Measurements from ENCODE around the gene TUG1. TPM values are rescaled to one million over a fixed set of nuclear protein-coding genes. Genes with fewer than 3 reads are reported as not detected.
A peak's percentile ranks its signal among the peaks of the same experiment; 100 is the strongest.

The TUG1 gene
- total RNA-seq, 1 donor from 2014 or later = 64.4 TPM

DNA sequence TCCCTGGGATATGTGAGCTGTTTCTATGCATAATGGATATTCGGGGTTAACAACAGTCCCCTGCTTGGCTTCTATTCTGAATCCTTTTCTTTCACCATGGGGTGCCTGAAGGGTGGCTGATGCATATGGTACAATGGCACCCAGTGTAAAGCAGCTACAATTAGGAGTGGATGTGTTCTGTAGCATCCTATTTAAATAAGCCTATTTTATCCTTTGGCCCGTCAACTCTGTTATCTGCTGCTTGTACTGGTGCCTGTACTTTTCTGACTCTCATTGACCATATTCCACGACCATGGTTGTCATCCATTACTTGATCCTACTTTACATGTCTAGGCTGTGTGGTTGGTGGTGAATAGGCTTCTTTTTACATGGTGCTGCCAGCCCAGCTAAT is 1.3 kb downstream of the TUG1 start:
- Histone ChIP-seq H3K27me3 (ENCODE audit: low read depth) (no peaks in the 10 kb centered on the region), H3K4me1 (peaks cover 35% of the 10 kb centered on the region), H3K9me3 (peaks cover 38% of the 10 kb centered on the region), H3K27ac (no peak overlapping the region), H3K36me3 (peaks cover 27% of the 10 kb centered on the region), H3K4me3 (peak overlapping the region; percentile 85)
- no peak for ATAC-seq
- intact Hi-C loops (cut with DNase I) = no loop called here
- no peak for DNase-seq
- TF ChIP-seq, protein P1, sequence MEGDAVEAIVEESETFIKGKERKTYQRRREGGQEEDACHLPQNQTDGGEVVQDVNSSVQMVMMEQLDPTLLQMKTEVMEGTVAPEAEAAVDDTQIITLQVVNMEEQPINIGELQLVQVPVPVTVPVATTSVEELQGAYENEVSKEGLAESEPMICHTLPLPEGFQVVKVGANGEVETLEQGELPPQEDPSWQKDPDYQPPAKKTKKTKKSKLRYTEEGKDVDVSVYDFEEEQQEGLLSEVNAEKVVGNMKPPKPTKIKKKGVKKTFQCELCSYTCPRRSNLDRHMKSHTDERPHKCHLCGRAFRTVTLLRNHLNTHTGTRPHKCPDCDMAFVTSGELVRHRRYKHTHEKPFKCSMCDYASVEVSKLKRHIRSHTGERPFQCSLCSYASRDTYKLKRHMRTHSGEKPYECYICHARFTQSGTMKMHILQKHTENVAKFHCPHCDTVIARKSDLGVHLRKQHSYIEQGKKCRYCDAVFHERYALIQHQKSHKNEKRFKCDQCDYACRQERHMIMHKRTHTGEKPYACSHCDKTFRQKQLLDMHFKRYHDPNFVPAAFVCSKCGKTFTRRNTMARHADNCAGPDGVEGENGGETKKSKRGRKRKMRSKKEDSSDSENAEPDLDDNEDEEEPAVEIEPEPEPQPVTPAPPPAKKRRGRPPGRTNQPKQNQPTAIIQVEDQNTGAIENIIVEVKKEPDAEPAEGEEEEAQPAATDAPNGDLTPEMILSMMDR (IDR thresholded peaks at IDR 0.05) = no peak

DNA sequence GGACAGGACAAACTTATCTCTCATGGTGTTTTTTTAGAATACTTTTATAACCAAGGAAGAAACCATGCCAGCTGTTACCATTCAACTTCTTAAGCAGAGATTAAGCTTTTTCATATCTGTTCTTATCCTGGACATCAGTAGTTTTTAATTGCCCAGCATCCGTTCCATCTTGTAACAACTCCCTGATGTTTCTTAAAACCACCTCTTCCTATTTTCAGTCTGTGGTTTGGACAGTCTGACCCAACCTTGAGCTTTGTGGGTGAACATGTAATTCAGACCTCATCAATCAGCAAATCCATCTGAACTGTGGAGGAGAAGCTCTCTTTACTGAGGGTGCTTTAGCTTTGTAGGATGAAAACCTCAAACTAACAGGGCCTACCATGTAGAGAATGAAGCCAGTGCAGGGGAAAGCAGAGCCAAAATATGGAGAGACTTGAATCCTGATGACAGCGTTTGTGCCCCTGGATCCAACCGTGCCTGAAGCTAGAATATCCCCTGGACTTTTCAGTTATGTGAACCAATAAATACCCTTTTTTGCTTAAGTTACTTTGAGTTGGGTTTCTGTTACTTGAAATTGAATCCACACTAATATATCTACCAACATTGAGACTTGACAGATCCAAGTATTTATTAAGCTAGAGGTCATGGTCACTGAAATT is 9.4 kb downstream of the TUG1 start:
- H3K9me3 ChIP-seq = peaks cover 56% of the 10 kb centered on the region

DNA sequence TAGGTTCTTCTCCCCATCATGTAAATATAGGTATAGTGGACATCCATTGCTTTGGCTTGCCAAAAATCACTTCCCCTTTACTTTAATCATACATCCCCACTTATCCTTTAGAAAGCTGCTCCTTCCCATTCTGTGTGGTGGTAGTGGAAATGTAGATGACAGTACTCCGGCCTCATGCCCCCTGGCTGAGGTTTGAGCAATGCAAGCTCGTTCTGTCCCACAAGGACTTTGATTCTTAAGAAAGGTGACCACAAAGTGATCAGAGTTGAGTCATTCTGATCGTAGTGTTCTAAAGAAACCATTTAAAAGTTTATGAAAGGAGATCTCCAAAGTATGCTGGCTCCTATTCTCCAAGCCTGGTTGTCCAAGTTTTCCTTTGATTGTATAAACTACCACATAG is 10.9 kb downstream of the TUG1 start:
- intact Hi-C loops (cut with DNase I) = no loop called here
- Histone ChIP-seq H3K36me3 (no peaks in the 10 kb centered on the region), H3K9me3 (peaks cover 52% of the 10 kb centered on the region), H3K27me3 (ENCODE audit: low read depth) (no peaks in the 10 kb centered on the region), H3K4me3 (no peak overlapping the region), H3K4me1 (no peaks in the 10 kb centered on the region), H3K27ac (no peak overlapping the region)
- no peak for ATAC-seq
- no peak for DNase-seq
- TF ChIP-seq, protein P1 (IDR thresholded peaks at IDR 0.05) = no peak

More for the DNA sequence above, 9.4 kb downstream of the TUG1 start:
- no peak for DNase-seq
- Histone ChIP-seq H3K4me1 (no peaks in the 10 kb centered on the region), H3K36me3 (peaks cover 7% of the 10 kb centered on the region), H3K27me3 (ENCODE audit: low read depth) (no peaks in the 10 kb centered on the region), H3K27ac (no peak overlapping the region), H3K4me3 (no peak overlapping the region)
- ATAC-seq = no peak
- TF ChIP-seq, protein P1 (IDR thresholded peaks at IDR 0.05) = no peak
- intact Hi-C loops (cut with DNase I) = no loop called here

DNA sequence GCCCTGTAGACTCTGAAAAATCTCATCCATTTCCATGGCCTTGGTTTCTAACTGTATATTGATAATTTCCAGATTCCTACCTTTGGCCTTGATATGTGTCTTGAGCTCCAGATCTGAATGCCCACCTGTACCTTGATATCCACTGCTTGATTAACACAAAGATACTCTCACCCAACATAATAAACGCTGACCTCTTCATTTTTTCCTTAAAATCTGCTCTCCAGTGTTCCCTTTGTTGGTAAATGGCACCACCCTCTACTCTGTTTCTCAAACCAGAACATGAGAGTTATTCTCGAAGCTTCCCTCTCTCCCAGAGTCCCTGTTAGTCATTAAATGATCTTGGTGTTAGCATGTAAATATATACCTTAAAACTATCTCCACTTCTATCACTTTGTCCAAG is 13.4 kb downstream of the TUG1 start:
- no peak for DNase-seq
- TF ChIP-seq, protein P1 (IDR thresholded peaks at IDR 0.05) = no peak
- Histone ChIP-seq H3K4me3 (no peak overlapping the region), H3K9me3 (peaks cover 27% of the 10 kb centered on the region), H3K4me1 (no peaks in the 10 kb centered on the region), H3K27me3 (ENCODE audit: low read depth) (no peaks in the 10 kb centered on the region), H3K27ac (no peak overlapping the region), H3K36me3 (no peaks in the 10 kb centered on the region)
- intact Hi-C loops (cut with DNase I) = no loop called here
- ATAC-seq = no peak

DNA sequence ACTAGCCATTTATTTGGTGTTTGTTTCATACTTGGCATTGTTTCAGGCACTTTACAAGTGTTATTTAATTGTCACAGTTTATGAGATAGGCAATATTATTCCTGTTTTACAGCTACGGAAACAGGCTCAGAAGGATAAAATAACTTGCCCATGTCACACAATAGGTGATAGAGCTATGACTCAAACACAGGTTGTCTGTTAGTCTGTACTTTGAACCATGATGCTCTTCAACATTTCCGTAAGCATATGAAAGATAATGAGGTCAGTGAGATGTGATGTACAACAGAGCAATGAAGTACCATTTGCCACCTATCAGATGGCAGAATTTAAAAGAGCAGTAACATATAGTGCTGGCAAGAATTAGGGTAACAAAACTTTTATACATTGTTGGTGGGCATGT is 15.3 kb downstream of the TUG1 start:
- TF ChIP-seq, protein P1 (IDR thresholded peaks at IDR 0.05) = no peak
- intact Hi-C loops (cut with DNase I) = no loop called here
- no peaks in the 10 kb centered on the region for H3K4me1 ChIP-seq
- no peak for DNase-seq
- no peak for ATAC-seq
- H3K36me3 ChIP-seq = no peaks in the 10 kb centered on the region
- no peak overlapping the region for H3K4me3 ChIP-seq
- no peak overlapping the region for H3K27ac ChIP-seq
- no peaks in the 10 kb centered on the region for H3K27me3 ChIP-seq (ENCODE audit: low read depth)
- H3K9me3 ChIP-seq = peaks cover 10% of the 10 kb centered on the region

Measured in lower lobe of right lung (tissue), 2 donors.